H9 (cell line): Measurements from ENCODE around the gene C2orf92. TPM values are rescaled to one million over a fixed set of nuclear protein-coding genes. Genes with fewer than 3 reads are reported as not detected.

Experiments
- DNase-seq: peaks from one replicate; pipeline ENCODE4 v3.0.0-alpha.2; 2017
- H2AFZ ChIP-seq: one replicate; pipeline ENCODE4 v1.6.1; 2013; ENCODE audit warnings: mild to moderate bottlenecking, low read length, control low read depth, moderate library complexity
- H2AK5ac ChIP-seq: 2 replicates; pipeline ENCODE4 v1.6.1; 2013; ENCODE audit warnings: low read length, control low read depth, mixed read lengths; ENCODE audit not compliant: insufficient read length
- H2BK120ac ChIP-seq: one replicate; pipeline ENCODE4 v1.6.1; 2013; ENCODE audit warnings: low read depth, mild to moderate bottlenecking, low read length, control low read depth, inconsistent platforms; ENCODE audit not compliant: poor library complexity, severe bottlenecking
- H2BK12ac ChIP-seq: 2 replicates; pipeline ENCODE4 v1.6.1; 2013; ENCODE audit warnings: low read length, control low read depth, mixed read lengths, low read depth; ENCODE audit not compliant: insufficient read length
- H2BK15ac ChIP-seq: 2 replicates; pipeline ENCODE4 v1.6.1; 2013; ENCODE audit warnings: low read depth, low read length, control low read depth
- H2BK20ac ChIP-seq: one replicate; pipeline ENCODE4 v1.6.1; 2013; ENCODE audit warnings: low read depth, mild to moderate bottlenecking, low read length, control low read depth, inconsistent platforms; ENCODE audit not compliant: poor library complexity, severe bottlenecking
- H2BK5ac ChIP-seq: 2 replicates; pipeline ENCODE4 v1.6.1; 2013; ENCODE audit warnings: low read length, control low read depth, mixed read lengths; ENCODE audit not compliant: insufficient read length
- H3K14ac ChIP-seq: 2 replicates; pipeline ENCODE4 v1.6.1; 2013; ENCODE audit warnings: low read length, control low read depth; ENCODE audit not compliant: insufficient read depth
- H3K18ac ChIP-seq: 2 replicates; pipeline ENCODE4 v1.6.1; 2013; ENCODE audit warnings: low read depth, mild to moderate bottlenecking, mixed read lengths, low read length, control low read depth; ENCODE audit not compliant: insufficient read length
- H3K23ac ChIP-seq: 2 replicates; pipeline ENCODE4 v1.6.1; 2013; ENCODE audit warnings: low read length, control low read depth, mixed read lengths, low read depth; ENCODE audit not compliant: insufficient read length
- H3K23me2 ChIP-seq: 2 replicates; pipeline ENCODE4 v1.6.1; 2013; ENCODE audit warnings: low read depth, mild to moderate bottlenecking, mixed read lengths, low read length, control low read depth; ENCODE audit not compliant: insufficient read length, poor library complexity, severe bottlenecking
- H3K27ac ChIP-seq: 2 replicates; pipeline ENCODE4 v1.5.1; 2013; ENCODE audit warnings: low read length, control low read depth, mixed read lengths, low read depth; ENCODE audit not compliant: insufficient read length
- H3K27me3 ChIP-seq: 2 replicates; pipeline ENCODE4 v1.6.1; 2013; ENCODE audit warnings: low read length, control low read depth, inconsistent platforms; ENCODE audit not compliant: insufficient read depth
- H3K4ac ChIP-seq: 2 replicates; pipeline ENCODE4 v1.6.1; 2013; ENCODE audit warnings: low read depth, mild to moderate bottlenecking, control low read depth, inconsistent platforms, low read length, moderate library complexity
- H3K4me1 ChIP-seq: 2 replicates; pipeline ENCODE4 v1.6.1; 2013; ENCODE audit warnings: low read length, control low read depth, inconsistent platforms; ENCODE audit not compliant: insufficient read depth
- H3K4me2 ChIP-seq: 2 replicates; pipeline ENCODE4 v1.6.1; 2013; ENCODE audit warnings: low read length, control low read depth, mixed read lengths; ENCODE audit not compliant: insufficient read length, insufficient read depth
- H3K56ac ChIP-seq: 2 replicates; pipeline ENCODE4 v1.6.1; 2013; ENCODE audit warnings: low read depth, mild to moderate bottlenecking, mixed read lengths, low read length, control low read depth; ENCODE audit not compliant: insufficient read length
- H3K79me1 ChIP-seq: 2 replicates; pipeline ENCODE4 v1.6.1; 2013; ENCODE audit warnings: low read depth, mild to moderate bottlenecking, moderate library complexity, low read length, control low read depth, inconsistent platforms; ENCODE audit not compliant: insufficient read depth, poor library complexity, severe bottlenecking
- H3K79me2 ChIP-seq: 2 replicates; pipeline ENCODE4 v1.6.1; 2013; ENCODE audit warnings: low read length, control low read depth, inconsistent platforms; ENCODE audit not compliant: insufficient read depth
- H3K9ac ChIP-seq: 2 replicates; pipeline ENCODE4 v1.6.1; 2013; ENCODE audit warnings: low read length, control low read depth, mixed read lengths; ENCODE audit not compliant: insufficient read length; ENCODE audit errors: extremely low read depth
- H3K9me3 ChIP-seq: one replicate; pipeline ENCODE4 v1.6.1; 2013; ENCODE audit warnings: low read depth, low read length, inconsistent platforms; ENCODE audit not compliant: control insufficient read depth
- H3T11ph ChIP-seq: one replicate; pipeline ENCODE4 v1.6.1; 2013; ENCODE audit warnings: mild to moderate bottlenecking, low read length, control low read depth, inconsistent platforms
- H4K20me1 ChIP-seq: one replicate; pipeline ENCODE4 v1.6.1; 2013; ENCODE audit not compliant: control insufficient read depth, insufficient read length, insufficient read depth
- H4K5ac ChIP-seq: 2 replicates; pipeline ENCODE4 v1.6.1; 2013; ENCODE audit warnings: low read depth, mild to moderate bottlenecking, mixed read lengths, low read length, control low read depth; ENCODE audit not compliant: insufficient read length
- H4K8ac ChIP-seq: replicated peaks from 2 replicates; pipeline ENCODE4 v1.6.1; 2013; ENCODE audit warnings: low read length, control low read depth, mixed read lengths, low read depth; ENCODE audit not compliant: insufficient read length
- H4K91ac ChIP-seq: 2 replicates; pipeline ENCODE4 v1.6.1; 2013; ENCODE audit warnings: low read depth, mild to moderate bottlenecking, moderate library complexity, mixed read lengths, low read length, control low read depth; ENCODE audit not compliant: insufficient read length
- H3K27ac Mint-ChIP-seq, 3 experiments: 2 replicates in 2 of 3; 3 replicates in 1 of 3; pipeline ENCODE4 v1.8.0; 2020 to 2021; ENCODE audit warnings: mixed read lengths in 3 of 3, mild to moderate bottlenecking in 1 of 3, moderate library complexity in 1 of 3
- H3K27me3 Mint-ChIP-seq: 2 replicates; pipeline ENCODE4 v1.8.0; 2021; ENCODE audit warnings: low read depth, mild to moderate bottlenecking, moderate library complexity, mixed read lengths
- H3K36me3 Mint-ChIP-seq, 3 experiments: 2 replicates in 2 of 3; 3 replicates in 1 of 3; pipeline ENCODE4 v1.8.0; 2020 to 2021; ENCODE audit warnings: low read depth in 3 of 3, mixed read lengths in 3 of 3; ENCODE audit not compliant: insufficient read depth in 1 of 3
- H3K4me1 Mint-ChIP-seq, 2 experiments: 2 replicates each; pipeline ENCODE4 v1.8.0; 2020; ENCODE audit warnings: mixed read lengths in 2 of 2
- H3K4me3 Mint-ChIP-seq, 2 experiments: 2 replicates in 1 of 2; 3 replicates in 1 of 2; pipeline ENCODE4 v1.8.0; 2020 to 2021; ENCODE audit warnings: mild to moderate bottlenecking in 2 of 2, mixed read lengths in 2 of 2, moderate library complexity in 1 of 2
- H3K9me3 Mint-ChIP-seq, 2 experiments: 2 replicates in 1 of 2; 3 replicates in 1 of 2; pipeline ENCODE4 v1.8.0; 2020; ENCODE audit warnings: mild to moderate bottlenecking in 2 of 2, mixed read lengths in 2 of 2, moderate library complexity in 1 of 2
- WGBS: extraction: QIAGEN DNeasy Blood & Tissue Kit; methylation state at CpG from one replicate; pipeline ENCODE4 v1.1.7; 2013; ENCODE audit warnings: missing lambda C conversion rate, low lambda C conversion rate, mixed read lengths; ENCODE audit not compliant: insufficient read length; ENCODE audit errors: extremely low coverage; 5-methylcytosine and 5-hydroxymethylcytosine counted together
- total RNA-seq: library from RNA; stranded (reverse); gene quantifications from 2 replicates; pipeline ENCODE4 v1.2.1, GENCODE V29; 2021
- TF ChIP-seq, protein P1 (sequence below): fragments of 200-600 bp; sonication (generic); conservative IDR thresholded peaks from 3 replicates; pipeline ENCODE4 v1.8.0; 2021; ENCODE audit warnings: antibody characterized with exemption, mild to moderate bottlenecking

The C2orf92 gene
- total RNA-seq, 1 experiment from 2014 or later, result 7.3 TPM

DNA sequence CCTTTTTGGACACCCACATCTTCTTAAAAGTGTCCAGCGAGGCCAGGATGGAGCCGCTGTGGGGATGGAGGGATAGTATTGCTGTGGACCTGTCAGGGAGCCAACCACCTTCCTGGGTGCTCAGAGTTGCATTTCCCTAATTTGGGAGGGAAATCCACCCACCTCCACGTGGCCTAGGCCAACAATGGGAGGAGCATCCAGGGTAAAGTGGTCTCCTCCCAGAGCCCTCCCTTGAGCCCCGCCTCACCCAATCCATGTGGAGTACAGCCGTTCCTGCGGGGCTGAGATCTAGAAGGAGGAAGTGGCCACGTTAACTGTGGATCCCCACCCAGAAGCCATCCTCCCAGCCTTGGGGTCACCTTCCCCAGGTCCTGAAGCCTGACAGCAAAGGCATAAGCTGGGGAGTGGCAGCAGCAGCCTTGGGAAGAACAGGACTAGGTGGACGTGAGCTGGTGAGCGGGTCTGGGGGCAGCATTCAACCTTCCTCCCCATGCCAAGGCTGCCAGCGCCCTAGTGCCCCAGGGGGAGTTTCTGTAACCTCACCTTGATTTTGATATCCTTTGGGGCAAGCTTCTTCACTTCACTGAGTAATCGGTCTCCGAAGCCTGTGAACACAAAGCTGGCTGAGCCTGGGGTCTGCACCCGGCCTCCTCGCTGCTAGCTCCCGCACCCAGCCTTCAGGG is 12.5 kb upstream of the C2orf92 start:
- TF ChIP-seq, protein P1, sequence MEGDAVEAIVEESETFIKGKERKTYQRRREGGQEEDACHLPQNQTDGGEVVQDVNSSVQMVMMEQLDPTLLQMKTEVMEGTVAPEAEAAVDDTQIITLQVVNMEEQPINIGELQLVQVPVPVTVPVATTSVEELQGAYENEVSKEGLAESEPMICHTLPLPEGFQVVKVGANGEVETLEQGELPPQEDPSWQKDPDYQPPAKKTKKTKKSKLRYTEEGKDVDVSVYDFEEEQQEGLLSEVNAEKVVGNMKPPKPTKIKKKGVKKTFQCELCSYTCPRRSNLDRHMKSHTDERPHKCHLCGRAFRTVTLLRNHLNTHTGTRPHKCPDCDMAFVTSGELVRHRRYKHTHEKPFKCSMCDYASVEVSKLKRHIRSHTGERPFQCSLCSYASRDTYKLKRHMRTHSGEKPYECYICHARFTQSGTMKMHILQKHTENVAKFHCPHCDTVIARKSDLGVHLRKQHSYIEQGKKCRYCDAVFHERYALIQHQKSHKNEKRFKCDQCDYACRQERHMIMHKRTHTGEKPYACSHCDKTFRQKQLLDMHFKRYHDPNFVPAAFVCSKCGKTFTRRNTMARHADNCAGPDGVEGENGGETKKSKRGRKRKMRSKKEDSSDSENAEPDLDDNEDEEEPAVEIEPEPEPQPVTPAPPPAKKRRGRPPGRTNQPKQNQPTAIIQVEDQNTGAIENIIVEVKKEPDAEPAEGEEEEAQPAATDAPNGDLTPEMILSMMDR, result no peak
- H4K8ac ChIP-seq, result no peak overlapping the region
- Mint-ChIP-seq H3K27me3 (peaks cover 1% of the 10 kb centered on the region; the same call in 1 of the 2 replicates), H3K4me1 (peaks cover 3 to 7% of the 10 kb centered on the region in 2 experiments; a peak in 3 of 4 replicates), H3K4me3 (no peak overlapping the region), H3K9me3 (peaks cover 3 to 8% of the 10 kb centered on the region in 2 experiments; a peak in 4 of 5 replicates), H3K36me3 (peaks cover 41 to 60% (median 51%) of the 10 kb centered on the region in 3 experiments), H3K27ac (no peak overlapping the region)
- H3K27ac ChIP-seq, result no peak overlapping the region
- H4K20me1 ChIP-seq, result no peaks in the 10 kb centered on the region
- H2AK5ac ChIP-seq, result no peak overlapping the region
- no peak overlapping the region for H4K91ac ChIP-seq
- H2AFZ ChIP-seq, result no peak overlapping the region
- H2BK120ac ChIP-seq, result no peak overlapping the region
- H3K9me3 ChIP-seq, result peaks cover 9% of the 10 kb centered on the region
- H3T11ph ChIP-seq, result no peak overlapping the region
- no peak for DNase-seq
- H3K4me2 ChIP-seq, result no peak overlapping the region
- no peak overlapping the region for H3K9ac ChIP-seq
- H3K4ac ChIP-seq, result no peak overlapping the region
- H3K27me3 ChIP-seq, result no peaks in the 10 kb centered on the region
- WGBS, result no CpG with 5 or more reads among the region's 15 CpGs
- H3K79me1 ChIP-seq, result peaks cover 4% of the 10 kb centered on the region
- H2BK15ac ChIP-seq, result no peak overlapping the region
- no peak overlapping the region for H4K5ac ChIP-seq
- no peaks in the 10 kb centered on the region for H3K4me1 ChIP-seq
- H3K23me2 ChIP-seq, result no peaks in the 10 kb centered on the region
- no peak overlapping the region for H3K14ac ChIP-seq
- H3K23ac ChIP-seq, result no peak overlapping the region
- H3K79me2 ChIP-seq, result peaks cover 4% of the 10 kb centered on the region; the same call in 1 of the 2 replicates
- H3K18ac ChIP-seq, result no peak overlapping the region
- no peak overlapping the region for H2BK5ac ChIP-seq
- H3K56ac ChIP-seq, result no peak overlapping the region
- no peak overlapping the region for H2BK20ac ChIP-seq
- H2BK12ac ChIP-seq, result no peak overlapping the region
